Astrocyte of the hippocampus (primary cell): ENCODE results near the gene MRPL49.
"Not testable (repeated sequence)": the region's sequence is repeated elsewhere in the genome, so short reads cannot be mapped to it uniquely, and the experiment has no call there.

Source experiments
- DNase-seq: peaks from one replicate; pipeline ENCODE4 v3.0.0; 2011; ENCODE audit warnings: low read depth, low spot score

Gene MRPL49

DNA sequence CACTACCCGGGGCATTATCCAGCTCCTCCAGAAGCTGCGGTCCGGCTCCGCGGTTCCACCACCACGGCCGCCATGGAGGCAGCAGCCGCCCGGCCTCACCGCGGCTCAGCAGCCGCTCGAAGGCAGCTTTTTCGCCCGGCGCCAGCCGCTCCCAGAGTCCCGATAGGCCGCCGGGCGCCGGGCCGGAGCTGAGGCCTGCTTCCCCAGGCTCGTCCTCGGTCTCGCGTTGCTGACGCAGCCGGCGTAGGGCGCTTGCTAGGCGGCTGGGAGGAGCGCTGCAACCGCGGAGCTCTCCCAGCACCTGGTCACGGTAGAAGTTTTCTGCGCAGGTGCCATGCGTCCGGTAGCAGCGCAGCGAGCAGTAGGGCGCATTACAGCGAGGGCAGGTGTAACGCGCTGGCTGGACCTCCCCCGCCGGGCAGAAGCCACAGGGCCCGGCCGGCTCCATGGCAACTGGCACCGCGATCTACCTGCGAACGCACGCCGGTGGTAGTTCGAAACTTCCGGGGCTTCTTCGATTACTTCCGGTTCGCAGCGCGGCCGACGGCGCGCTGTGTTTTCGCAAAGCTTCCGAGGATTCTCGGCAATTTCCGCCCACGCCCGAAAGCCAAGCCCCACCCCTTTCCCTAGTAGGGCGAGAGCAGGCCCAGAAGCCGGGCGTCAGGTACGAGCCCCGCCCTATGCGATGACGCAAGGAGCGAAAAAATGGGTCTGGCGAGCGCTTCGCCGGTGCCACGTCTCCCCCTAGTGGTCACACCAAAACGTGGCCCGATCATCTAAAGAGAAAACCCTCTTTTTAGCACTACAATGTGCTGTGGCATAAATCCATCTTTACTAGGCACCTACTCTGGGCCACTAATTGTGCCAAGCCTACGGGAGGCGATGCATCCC, 4.7 kb upstream of the MRPL49 start, which contains the start of gene ZNHIT2:
Gene ZNHIT2, minus strand, starts transcription at position 496 of the 891 bp plus-strand sequence. Its CDS starts 48 bp downstream, at position 448.
- DNase-seq: peak; percentile 100

DNA sequence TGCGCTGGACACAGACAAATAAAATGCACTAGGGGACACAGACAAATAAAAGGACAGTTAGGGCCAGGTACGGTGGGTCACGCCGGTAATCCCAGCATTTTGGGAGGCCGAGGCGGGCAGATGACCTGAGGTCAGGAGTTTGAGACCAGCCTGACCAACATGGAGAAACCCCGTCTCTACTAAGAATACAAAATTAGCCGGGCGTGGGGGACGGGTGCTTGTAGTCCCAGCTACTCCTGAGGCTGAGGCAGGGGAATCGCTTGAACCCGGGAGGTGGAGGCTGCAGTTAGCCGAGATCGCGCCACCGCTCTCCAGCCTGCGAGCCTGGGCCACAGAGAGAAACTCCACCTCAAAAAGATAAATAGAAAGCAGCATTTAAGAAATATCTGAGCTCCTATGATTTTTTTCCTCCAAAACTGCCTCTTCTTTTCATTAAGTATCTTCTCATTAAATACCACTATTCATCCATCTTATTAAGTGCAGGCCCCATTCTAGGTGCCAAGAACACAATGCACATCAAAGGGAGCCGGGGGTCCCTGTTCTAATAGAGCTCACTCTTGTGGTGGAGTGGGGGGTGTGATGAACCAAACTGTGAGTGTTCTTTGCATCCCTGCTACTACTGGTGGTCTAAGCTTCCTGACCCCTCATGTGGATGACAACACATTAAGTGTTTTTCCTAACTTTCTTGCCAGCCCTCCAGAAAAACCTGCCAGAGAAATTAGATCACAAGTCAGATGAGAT, 3.9 kb upstream of the MRPL49 start:
- DNase-seq: no peak

DNA sequence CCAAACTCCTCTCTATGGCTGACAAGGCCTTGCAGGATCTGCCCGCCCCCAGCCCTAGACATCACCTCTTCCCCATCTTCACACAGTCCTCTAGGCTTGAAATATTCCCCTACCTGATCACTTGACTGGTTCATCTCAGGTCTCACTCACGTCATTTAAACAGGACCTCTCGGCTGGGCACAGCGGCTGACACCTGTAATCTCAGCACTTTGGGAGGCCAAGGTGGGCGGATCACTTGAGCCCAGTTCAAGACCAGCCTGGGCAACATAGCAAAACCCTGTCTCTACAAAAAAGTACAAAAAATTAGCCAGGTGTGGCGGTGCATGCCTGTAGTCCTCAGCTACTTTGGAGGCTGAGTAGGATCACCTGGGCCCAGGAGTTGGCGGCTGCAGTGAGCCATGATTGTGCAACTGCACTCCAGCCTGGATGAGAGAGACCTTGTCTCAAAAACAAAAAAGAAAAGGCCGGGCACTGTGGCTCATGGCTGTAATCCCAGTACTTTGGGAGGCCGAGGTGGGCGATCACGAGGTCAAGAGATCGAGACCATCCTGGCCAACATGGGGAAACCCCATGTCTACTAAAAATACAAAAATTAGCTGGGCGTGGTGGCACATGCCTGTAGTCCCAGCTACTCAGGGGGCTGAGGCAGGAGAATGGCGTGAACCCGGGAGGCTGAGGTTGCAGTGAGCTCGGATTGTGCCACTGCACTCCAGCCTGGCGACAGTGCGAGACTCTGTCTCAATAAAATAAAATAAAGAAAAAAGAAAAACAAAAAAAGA, 3.0 kb upstream of the MRPL49 start:
- not testable (repeated sequence) for DNase-seq

DNA sequence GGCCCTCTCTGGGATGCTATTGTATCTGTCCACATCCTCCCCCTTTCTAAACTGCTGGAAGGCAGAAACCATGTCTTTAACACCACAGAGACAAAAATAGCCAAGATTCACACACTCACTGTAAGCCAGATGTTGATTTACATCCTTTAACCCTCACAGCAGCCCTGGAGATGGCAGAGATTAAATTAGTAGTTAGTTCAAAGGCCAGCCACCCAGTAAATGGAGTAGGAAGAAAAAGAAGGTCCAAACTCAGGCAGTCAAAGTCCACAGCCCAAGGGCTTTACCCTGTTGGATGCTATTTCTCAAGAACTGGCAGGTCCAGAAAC, 2.5 kb upstream of the MRPL49 start:
- no peak for DNase-seq

DNA sequence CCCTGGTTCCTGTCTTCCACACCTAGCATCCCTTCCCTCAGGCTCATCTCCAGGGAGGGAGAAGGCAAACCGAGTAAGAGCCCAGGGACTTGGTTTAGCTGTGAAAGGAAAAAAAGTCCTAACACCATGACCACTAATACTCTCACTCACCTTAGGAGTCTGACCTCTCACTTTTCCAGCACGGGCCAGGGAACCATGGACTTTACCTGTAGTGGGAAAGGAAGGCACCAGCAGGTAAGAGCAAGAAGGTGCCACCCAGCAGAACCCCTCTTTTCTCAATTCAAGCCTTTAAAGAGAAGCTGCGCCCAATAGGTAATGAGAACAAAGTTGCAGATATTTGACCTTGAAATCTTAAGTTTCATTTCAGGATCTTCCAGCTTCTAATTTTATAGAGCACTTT, 1.3 kb upstream of the MRPL49 start:
- no peak for DNase-seq

DNA sequence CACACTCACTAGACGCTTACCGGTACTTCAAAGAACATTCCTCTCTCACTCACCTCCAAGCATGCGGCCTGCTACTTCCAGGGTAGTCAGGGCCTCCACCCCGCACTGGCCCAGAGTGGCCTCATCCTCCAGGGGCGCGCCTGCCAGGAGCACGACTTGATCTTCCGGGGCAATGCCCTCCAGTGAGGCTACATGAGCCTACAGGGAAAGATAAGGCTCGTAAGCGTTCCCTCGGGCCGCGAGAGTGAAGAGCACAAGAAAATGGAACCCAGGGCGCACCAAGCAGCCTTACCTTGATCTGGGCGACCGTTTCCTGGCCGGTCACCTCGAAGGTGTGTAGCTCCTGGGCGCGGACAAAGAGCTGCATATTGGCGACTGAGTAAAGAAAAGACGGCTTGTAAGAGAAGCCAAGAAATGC, 665 bp upstream of the MRPL49 start:
- DNase-seq: peak; percentile 31

DNA sequence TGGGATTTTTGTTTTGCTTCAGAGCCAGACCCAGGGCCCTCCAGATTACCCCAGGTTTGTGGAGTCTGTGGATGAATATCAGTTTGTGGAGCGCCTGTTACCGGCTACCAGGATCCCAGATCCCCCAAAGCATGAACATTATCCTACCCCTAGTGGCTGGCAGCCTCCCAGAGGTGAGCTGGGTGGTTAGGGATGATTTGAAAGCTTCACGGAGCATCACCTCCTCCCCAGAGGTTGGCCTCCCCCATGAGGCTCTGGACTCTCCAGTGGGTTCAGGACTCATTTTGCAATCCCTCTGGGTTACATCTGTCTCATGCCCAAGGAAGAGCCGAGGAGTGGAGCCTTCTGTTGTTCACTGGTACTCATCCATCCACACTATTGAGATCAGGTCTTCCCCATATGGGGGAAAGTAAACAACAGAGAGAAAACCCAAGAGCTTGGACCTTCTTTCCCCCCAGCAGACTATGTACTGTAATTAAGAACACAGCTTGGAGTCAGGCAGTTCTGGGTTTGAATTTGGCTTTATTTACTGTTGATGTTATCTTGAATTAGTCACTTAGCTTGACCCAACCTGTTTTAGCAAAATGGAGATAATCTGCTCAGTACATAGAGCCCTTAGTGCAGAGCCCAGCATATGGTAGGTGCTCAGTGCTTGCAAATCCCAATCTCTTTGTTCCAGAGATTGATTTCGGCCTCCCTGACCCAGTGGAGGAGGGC, 2.5 kb downstream of the MRPL49 start:
- no peak for DNase-seq

DNA sequence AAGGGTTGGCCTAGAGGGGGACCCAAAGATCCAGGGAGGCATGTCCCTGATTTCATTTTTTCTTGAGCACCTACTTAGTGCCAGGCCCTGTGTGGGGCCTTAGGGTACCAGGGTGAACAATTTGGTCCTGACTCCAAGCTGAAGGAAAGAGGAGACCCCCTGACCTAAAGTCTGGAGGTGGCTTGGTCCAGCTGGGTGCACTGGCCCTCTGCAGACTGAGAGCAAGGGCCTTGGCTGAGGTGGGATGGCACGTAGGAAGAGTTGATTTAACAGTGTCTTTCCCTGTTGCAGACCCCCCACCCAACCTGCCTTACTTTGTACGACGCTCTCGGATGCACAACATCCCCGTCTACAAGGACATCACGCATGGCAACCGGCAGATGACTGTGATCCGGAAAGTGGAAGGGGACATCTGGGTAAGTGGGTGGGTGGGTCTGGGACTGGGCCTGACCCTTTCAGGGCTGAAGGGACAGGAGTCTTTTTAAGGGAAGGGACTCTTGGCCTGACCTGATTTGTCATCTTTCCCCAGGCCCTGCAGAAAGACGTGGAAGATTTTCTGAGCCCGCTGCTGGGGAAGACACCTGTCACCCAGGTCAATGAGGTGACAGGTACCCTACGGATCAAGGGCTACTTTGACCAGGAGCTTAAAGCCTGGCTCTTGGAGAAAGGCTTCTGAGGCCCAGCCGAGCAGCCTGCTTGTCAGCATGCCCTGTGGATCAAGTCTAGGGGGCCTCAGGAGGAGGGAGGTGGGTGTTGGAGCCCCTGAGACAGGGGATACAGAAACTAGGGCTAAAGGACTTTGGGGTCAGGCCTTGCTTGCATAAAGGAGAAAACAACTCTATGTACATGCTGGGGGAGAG, 3.3 kb downstream of the MRPL49 start:
- DNase-seq: no peak

DNA sequence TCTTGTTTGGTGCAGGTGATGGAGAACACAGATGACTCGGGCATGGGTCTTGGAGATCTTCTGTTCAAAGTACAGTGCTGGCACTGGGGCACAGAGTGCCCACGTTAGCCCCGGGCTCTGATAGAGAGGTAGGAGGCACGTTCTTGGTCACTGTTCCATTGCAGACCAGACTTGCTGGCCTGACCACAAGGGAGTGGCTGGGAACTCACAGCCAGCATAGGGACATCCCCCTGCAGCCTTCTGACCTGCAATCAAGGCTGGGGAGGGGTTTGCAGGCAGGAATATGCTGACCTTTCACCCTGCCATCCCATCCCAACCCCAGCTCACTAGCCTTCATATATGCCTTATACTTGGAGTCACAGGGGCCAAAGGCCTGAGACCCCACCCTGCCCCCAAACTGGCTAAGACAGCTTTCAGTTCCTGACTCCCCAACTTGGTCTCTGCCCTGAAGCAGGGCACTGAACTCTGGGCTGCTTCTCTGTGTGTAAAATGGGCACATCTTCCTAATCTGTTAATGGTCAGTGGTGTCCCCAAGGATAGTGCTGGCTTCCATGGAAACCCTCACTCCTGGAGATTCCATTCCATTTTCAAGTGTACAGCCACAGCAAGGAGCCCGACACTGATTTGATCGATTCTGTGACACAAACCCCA, 4.6 kb downstream of the MRPL49 start:
- no peak for DNase-seq

DNA sequence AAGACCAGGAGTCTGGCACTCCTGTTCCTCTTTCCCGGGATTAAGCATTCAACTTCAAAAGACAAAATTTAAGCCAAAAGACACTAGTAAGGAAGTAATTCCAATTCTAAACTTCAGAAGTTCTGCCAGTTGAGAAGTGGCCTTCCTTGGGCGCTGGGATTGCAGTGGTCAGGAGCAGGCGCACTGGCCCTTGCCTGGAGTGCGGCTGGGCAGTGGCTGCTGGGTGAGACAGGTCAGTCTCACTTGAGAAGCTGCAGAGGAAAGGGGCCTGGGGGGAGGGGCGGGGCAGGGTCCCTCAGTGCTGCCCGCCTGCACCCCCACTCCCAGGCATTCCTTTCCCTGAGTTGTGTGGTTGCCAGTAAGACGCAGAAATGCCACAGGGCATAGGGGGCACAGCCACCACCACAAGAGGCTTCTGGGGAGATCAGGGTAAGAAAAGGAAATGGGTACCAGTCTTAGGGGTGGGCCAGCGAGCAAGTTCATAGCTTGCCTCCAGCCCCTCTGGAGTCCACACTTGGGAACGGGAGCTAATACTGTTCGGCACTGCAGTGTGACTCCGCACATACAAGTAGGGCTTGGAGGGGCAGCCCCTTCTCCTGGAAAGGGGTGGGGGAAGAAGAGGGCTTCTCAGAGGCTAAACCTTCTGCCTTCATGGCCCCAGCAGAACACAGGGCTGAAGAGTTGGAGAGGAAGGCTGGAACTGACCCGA, 5.5 kb downstream of the MRPL49 start:
- DNase-seq: no peak

DNA sequence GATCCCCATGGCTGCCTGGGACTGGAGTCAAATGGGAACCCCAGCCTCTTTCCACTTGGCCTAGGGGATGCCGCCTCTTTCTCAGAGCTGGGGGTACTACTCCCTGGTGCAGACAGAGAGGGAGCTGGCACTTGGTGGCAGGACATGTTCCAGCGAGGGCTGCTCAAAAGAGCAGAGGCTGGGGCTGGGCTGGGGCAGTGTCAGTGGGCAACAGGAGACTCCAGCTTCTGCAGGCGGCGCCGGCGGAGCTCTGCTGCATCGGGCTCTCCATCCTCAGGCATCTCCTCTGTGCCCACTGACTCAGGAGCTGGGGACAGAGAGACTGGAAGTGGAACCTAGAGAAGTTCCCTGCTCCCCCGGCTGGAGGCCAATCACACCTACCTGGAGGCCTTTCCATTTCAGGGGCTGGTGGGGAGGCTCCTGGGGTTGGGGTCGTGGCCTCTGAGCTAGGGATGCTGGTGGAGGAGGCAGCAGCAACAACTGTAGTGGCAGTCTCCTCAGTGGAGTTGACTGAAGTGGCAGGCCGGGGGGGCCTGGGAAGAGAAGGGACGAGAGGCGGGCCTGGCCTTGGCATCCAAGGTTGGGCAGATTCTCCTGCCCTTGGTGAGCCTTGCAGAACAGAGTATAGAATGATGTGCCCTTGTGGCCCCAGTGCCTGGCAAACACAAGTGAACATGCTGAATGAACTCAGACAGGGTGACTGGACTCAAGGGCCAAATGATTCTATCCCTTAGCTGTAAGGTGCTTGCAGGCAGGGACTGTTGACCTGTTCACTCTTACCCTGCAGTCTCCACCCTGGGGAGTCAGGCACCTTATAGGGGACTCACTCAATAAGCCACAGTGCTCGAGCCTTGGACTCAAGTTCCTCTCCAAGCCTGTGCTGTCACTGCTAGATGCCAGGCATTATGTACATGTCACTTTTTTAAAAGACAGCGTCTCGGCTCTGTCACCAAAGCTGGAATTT, 6.3 kb downstream of the MRPL49 start:
- no peak for DNase-seq

DNA sequence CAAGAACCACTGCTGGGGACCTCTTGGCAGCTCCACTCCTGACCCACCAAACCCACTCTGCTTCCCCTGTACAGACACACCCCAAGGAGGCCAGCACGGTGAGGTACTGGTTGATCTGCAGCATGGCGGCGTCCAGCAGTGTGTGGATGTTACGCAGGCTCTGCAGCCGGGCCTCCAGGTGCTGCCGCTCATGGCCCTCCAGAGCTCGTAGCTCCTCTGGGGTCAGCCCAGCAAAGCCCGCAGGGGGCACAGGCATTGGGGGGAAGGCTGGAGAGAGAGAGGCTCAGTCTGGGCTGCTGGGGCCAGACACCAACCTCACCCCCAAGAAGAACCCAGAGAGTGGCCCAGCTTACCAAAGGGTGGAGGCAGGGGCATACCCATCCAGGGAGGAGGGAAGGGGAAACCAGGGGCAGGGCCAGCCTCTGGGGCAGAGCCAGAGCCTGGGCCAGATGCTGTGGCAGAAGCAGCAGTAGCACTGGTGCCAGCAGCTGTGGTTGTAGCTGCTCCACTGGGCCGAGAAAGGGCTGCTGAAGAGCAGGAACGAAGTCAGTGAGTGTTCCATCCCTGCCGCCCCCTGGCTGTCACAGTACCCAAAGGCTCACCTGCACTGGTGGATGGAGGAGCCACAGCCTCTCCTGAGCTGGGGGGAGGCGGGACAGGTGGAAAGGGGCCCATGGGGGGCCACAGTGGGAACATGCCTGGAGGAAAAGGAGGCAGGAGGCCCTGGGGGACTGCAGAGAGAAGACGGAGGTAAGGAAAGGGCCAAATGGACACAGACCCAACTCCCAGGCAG, 7.7 kb downstream of the MRPL49 start:
- no peak for DNase-seq

DNA sequence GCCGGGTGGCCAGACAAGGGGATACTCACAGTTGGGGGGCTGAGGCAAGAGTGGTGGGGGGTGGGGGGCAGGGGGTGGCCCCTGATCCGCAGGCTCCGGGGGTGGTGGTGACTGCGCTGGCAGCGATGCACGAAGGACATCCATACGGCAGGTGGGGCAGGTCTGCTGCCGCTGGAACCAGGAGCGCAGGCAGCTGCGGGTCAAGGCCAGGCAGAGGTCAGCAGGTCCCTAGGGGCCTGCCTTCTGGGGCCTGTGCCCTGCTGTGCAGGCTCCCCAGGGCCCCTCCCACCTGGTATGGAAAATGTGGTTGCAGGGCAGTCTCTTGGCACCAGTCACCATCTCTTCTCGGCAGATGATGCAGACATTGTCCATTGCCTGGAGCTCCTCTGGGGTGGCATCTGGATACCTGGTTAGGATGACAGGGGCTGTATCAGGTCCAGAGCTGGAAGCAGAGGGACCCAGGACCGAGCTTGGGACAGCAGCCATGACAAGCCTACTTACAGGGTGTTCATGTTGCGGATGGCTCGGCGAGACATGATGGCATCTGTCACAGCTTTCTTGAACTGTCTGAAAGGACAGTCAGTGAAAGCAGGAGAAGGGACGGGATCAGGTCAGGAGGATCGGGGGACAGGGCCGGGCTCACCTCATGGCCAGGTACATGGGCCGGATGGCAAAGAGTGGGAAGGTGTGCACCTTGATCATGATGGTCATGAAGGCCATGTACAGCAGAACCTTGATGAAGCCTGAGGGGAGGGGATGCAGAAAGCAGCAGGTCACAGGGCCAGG, 8.7 kb downstream of the MRPL49 start:
- DNase-seq: no peak

DNA sequence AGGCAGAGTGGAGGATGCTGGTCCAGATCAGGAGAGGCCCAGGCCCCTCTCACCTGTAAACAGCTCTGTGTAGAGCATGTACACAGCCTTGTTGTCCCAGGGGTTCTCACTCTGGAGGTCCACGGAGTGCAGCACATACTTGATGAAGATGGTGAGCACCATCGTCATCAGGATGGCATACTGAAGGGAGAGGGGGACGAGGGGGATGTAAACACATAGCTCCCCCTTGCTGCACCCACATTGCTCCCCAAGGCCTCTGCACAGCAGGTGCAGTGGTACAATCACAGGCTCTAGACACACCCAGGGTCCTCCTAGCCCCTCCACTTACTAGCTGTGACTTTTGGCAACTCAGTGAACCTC, 9.3 kb downstream of the MRPL49 start:
- DNase-seq: no peak

DNA sequence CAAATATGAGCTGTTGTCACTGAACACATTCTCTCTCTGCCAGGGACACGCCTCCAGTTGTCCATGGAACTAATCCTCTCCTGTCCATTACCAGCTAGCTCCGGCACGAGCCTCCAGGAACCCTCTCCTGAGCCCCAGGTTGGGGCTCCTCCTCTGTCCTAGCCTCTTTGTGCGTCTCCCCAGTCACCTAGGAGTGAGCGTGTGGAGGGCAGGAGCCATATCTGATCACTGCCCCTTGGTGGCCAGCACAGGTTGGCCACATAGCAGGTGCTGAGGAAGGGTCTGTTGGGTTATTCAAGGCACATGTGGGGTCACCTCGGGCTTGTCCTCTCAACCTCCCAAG, 9.7 kb downstream of the MRPL49 start:
- DNase-seq: no peak

DNA sequence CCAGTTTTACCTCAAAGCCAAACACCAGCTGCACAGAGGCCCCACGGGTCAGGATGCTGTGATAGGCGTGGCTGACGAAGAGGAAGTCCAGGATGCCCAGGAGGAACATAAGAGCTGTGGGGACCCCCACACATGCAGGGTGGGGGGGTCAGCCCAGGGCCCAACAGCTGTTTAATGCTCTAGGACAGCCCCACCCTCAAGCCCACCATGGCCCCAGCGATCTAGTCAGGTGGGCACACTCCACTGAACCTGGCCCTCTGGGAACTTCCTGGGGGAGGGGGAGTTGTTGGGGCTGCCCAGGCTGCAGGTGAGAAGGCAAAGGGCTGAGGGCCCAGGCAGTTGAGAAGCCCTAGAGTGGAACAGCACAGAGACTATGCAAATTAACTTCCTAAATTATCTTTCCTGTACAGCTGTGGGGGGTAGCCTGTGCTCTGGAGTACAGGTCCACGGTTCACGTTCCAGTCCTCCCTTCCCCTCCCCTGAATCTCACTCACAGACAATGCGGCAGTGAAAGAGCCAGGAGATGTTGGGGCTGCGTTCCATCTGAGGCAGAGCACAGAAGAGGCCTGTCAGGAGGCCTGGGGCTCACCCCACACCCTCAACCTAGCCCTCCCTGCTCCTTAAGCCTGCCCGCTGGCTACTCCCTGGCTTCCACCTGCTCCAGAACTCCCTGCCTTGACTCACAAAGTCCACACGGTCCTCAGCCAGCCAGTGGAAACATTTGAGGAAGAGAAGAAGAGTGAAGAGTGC, 10.3 kb downstream of the MRPL49 start:
- DNase-seq: no peak
